NCI-H748 (cell line): ENCODE data around the gene PRAMEF12.
"Not testable (repeated sequence)": the region's sequence is repeated elsewhere in the genome, so short reads cannot be mapped to it uniquely, and the experiment has no call there.

Source experiments
- DNase-seq: peaks from one replicate; lab custom pipeline; 2025; ENCODE audit not compliant: unreplicated experiment; lab: John Stamatoyannopoulos, UW

The PRAMEF12 gene

GRCh38 chr1:12770620-12771019 lies 2.9 kb upstream of the PRAMEF12 start:
- DNase-seq: no peak

GRCh38 chr1:12771186-12771585 lies 2.4 kb upstream of the PRAMEF12 start:
- no peak for DNase-seq

DNA sequence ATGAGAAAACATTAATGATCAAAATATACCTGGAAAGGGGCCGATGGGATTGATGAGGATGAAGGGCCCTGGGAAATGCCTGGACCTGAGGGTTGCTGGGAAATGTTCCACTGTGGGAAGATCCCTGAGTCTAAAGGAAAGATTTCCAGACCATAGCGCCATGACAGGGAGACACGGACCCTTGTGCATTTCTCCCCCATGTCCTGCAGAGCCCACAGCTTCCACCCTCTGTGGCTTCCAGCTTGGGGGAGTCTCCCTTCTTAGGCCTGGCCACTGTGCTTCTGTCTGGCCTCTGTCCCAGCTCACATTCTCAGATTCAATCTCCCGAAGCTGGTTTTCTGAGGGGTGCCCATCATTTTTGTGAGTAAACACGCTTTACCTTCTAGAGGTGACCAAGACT lies 1.0 kb upstream of the PRAMEF12 start:
- DNase-seq: no peak

GRCh38 chr1:12774801-12775345 lies 1.3 kb downstream of the PRAMEF12 start:
- DNase-seq: no peak

- no peak for DNase-seq
Observed at GRCh38 chr1:12775443-12775842, 1.9 kb downstream of the PRAMEF12 start.

- DNase-seq: no peak
Observed at GRCh38 chr1:12776801-12777557, 3.4 kb downstream of the PRAMEF12 start.

DNA sequence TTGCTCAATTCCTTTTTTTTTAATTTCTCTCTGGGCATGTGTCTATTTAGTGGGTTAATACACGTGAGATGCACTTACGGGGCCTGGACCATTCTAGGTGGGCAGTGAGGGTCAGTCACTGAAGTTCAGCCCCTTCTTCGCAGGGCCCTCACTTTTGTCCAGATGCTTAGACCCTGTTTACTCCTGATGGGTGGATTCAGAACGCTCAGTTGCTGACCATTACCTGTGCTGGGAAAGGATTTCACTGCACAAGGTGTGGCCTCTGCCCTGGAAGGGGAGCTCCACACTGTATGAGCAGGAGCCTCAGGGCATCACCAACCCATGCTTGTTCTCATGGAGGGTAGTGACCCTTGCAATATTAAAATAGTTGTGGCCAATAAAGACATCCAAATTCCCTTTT lies 4.5 kb downstream of the PRAMEF12 start:
- DNase-seq: no peak

DNA sequence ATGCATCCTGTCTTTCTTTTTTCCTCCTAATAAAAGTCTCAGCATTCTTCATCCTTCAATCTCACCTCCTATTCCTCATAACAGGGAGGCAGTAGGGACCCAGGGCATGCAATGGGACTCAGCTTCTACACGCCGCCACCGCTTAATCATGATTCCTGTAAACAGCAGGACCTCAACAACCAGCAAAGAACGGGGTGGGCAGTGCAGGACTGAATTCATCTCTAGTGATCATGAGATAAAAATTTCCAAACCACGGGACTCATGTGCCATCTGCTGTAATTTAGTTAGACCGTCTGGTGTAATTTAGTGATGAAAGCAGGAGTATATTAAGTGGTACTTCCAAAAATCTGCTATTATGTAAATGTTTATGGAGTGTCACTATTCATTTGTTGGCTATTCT lies 5.4 kb downstream of the PRAMEF12 start:
- DNase-seq: no peak

DNA sequence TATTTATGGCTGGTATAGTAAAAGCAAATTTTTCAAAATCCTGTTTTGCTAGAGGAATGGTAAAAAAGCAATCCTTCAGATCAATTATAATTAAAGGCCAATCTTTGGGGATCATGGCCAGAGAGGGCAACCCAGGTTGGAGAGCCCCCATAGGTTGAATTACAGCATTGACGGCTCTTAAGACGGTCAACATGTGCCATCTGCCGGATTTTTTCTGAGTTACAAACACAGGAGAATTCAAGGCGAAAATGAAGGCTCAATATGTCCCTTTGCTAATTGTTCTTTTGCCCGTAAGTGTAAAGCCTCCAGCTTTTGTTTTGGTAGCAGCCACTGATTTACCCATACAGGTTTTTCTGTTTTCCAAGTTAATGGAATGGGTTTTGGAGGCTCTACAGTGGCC lies 8.0 kb downstream of the PRAMEF12 start:
- not testable (repeated sequence) for DNase-seq

GRCh38 chr1:12783783-12784182 lies 10.2 kb downstream of the PRAMEF12 start:
- DNase-seq: peak; percentile 1

DNA sequence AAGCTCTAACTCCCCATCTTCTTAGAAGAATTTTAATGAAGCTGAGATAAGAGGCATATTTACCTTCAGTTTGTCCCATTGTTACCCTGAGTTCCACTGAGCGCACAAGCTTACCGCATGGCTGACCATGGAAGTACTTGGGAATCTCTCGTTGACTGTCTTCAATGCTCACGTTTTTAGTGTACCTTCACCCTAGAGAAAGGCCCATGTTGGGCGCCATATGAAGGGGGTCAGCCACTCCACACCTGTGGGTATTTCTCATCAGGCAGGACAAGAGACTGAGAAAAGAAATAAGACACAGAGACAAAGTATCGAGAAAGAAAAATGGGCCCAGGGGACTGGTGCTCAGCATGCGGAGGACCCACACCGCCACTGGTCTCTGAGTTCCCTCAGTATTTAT lies 11.2 kb downstream of the PRAMEF12 start:
- not testable (repeated sequence) for DNase-seq

DNA sequence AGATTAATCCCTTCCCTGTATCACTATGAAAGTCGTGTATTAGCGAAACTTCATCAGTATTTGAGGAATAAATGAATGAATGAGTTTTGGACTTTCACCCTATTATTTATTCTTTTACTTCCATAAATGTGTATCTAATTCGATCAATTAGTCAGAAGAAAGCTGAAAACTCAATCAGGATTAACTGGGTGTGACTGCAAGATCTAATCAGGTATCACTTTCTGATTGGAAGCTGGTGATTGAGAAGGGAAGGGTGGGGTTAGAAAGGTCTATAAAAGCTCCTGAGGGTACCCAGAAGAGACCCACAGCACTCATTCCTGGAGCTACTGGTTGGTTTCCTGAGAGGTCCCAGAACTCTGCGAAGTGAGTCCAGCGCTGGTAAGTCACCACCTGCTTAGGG lies 17.6 kb downstream of the PRAMEF12 start, which contains the start of gene PRAMEF1:
PRAMEF1 (plus strand) TSS at position 301 of the 400 bp plus-strand sequence. CDS start 1,831 bp downstream, outside the sequence.
- not testable (repeated sequence) for DNase-seq

DNA sequence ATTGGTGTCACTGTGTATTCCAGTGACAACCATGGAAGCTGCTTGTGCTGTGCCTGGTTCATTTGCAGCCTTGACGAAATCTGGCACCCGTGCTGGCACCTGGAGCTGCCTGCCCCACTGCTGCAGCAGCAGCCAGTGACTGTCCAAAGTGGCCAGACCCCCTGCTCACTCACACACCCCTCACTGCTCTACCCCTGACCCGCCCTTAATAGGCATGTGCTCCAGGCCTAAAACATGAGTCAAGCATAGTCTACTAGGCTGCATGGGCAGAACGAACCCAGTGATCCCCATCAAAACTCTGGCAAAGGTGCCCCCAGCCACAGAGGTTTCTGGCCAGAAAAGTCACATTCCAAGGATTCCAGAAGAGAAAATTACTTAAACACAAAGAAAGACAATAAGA lies 25.4 kb downstream of the PRAMEF12 start:
- DNase-seq: no peak

DNA sequence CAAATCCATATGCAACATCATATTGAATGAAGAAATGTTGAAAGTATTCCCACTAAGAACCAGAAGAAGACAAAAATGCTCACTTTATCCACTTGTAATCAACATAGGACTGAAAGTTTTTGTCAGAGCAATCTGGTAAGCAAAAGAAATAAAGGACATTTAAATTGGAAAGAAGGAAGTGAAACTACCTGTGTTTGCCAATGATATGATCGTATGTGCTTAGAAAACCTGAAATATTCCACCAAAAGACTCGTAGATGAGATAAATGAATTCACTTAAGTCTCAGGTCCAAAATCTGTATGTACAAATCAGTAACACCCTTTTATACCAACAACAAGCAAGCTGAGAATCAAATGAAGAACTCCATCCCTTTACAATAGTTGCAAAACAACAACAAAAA lies 26.2 kb downstream of the PRAMEF12 start:
- no peak for DNase-seq

DNA sequence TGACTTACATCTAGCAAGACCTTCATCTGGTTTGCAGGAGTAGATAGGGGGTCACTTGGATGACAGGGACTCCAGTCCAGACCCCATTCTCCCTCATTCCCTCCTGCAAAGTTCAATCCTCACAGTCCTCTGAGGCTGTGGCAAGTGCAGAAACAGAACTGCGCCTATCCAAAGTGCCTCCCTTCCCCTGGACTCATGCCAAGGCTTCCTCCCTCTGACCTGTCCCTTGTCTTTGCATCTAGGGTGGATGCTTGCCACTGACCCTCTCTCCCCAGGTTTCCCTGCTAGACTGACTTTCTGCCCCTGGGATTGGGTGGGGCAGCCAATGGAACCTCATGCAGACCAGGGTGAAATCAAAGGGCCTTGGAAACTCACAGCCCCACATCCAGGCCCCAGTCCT lies 36.4 kb downstream of the PRAMEF12 start:
- no peak for DNase-seq

- no peak for DNase-seq
Observed at GRCh38 chr1:12810691-12811408, 37.3 kb downstream of the PRAMEF12 start.

DNA sequence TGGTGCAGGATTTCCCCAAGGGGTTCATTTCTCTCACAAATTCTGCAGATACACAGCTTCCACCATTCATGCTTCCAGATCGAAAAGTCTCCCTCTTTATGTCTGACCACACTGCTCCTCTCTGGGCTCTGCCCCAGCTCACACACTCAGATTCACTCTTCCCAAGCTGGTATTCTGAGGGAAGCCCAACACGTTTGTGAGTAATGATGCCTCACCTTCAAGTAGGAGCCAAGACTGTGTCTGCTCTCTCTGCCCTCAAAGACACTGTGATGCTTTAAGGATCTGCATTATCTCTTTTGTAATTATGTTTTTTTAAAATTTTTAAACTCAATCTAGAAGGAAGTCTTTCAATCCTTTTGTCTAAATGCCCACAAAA lies 37.9 kb downstream of the PRAMEF12 start:
- no peak for DNase-seq

GRCh38 chr1:12819061-12819460 lies 45.5 kb downstream of the PRAMEF12 start:
- DNase-seq: peak; percentile 2
